Esophagus (tissue), 2 donors: ENCODE results near the gene SCUBE1. TPM values are rescaled to one million over a fixed set of nuclear protein-coding genes. Genes with fewer than 3 reads are reported as not detected.

Experiments used
- H3K27ac ChIP-seq, 2 donors: one replicate each; pipeline ENCODE4 v1.5.1; 2013; ENCODE audit warnings: low read depth in 2 of 2, mild to moderate bottlenecking in 2 of 2, inconsistent platforms in 1 of 2, low read length in 1 of 2, moderate library complexity in 1 of 2
- H3K27me3 ChIP-seq, 2 donors: one replicate each; pipeline ENCODE4 v1.6.1; 2013; ENCODE audit warnings: low read length in 2 of 2, control low read depth in 1 of 2, mild to moderate bottlenecking in 1 of 2; ENCODE audit not compliant: insufficient read depth in 2 of 2, control insufficient read depth in 1 of 2
- H3K36me3 ChIP-seq, 2 donors: one replicate each; pipeline ENCODE4 v1.6.1; 2013; ENCODE audit warnings: low read length in 1 of 2; ENCODE audit not compliant: control insufficient read depth in 2 of 2, insufficient read depth in 2 of 2
- H3K4me1 ChIP-seq, 2 donors: one replicate each; pipeline ENCODE4 v1.6.1; 2013; ENCODE audit warnings: low read length in 1 of 2; ENCODE audit not compliant: control insufficient read depth in 2 of 2, insufficient read depth in 2 of 2
- H3K4me3 ChIP-seq, 2 donors: one replicate each; pipeline ENCODE4 v1.5.1; 2013; ENCODE audit warnings: low read length in 2 of 2, mild to moderate bottlenecking in 2 of 2, low read depth in 1 of 2, moderate library complexity in 1 of 2
- H3K9me3 ChIP-seq, 2 donors: one replicate each; pipeline ENCODE4 v1.6.1; 2013; ENCODE audit warnings: mild to moderate bottlenecking in 2 of 2, low read depth in 1 of 2, low read length in 1 of 2, moderate library complexity in 1 of 2; ENCODE audit not compliant: control insufficient read depth in 2 of 2, insufficient read depth in 1 of 2
- WGBS, 2 donors: extraction: QIAGEN DNeasy Blood & Tissue Kit; methylation state at CpG; one replicate each; pipeline ENCODE4 v1.1.7; 2013; 5-methylcytosine and 5-hydroxymethylcytosine counted together
- polyA plus RNA-seq, 2 donors: library from polyadenylated mRNA; stranded (reverse); fragments of 200-250 nt; gene quantifications; one replicate each; pipeline ENCODE4 v1.2.3, GENCODE V29; 2013
- donor health status: healthy with polysubstance abuse.
- donor health status: Bipolar disorder and iron deficiency.

Gene SCUBE1
- polyA plus RNA-seq, 2 donors = 2.2 to 2.4 TPM

- 65 to 66% methylated on average over 5 of the region's 5 CpGs for WGBS, 2 donors
- no peaks in the 10 kb centered on the region for H3K27me3 ChIP-seq
- H3K36me3 ChIP-seq = no peaks in the 10 kb centered on the region
- H3K4me1 ChIP-seq = no peaks in the 10 kb centered on the region
- no peak overlapping the region for H3K27ac ChIP-seq
- H3K4me3 ChIP-seq = no peak overlapping the region
- H3K9me3 ChIP-seq = no peaks in the 10 kb centered on the region
Measured at GRCh38 chr22:43205748-43206508, 137.2 kb downstream of the SCUBE1 start.

GRCh38 chr22:43205261-43205691, 137.9 kb downstream of the SCUBE1 start:
- 87 to 88% methylated on average over 9 of the region's 9 CpGs for WGBS, 2 donors
- H3K27ac ChIP-seq = no peak overlapping the region
- H3K4me3 ChIP-seq = no peak overlapping the region
- no peaks in the 10 kb centered on the region for H3K36me3 ChIP-seq
- no peaks in the 10 kb centered on the region for H3K27me3 ChIP-seq
- no peaks in the 10 kb centered on the region for H3K9me3 ChIP-seq
- no peaks in the 10 kb centered on the region for H3K4me1 ChIP-seq

- Histone ChIP-seq H3K4me3 (no peak overlapping the region), H3K36me3 (no peaks in the 10 kb centered on the region), H3K27ac (no peak overlapping the region), H3K27me3 (no peaks in the 10 kb centered on the region), H3K4me1 (no peaks in the 10 kb centered on the region), H3K9me3 (no peaks in the 10 kb centered on the region)
- WGBS, 2 donors = 77 to 80% methylated on average over 20 of the region's 20 CpGs
Measured at GRCh38 chr22:43203471-43203981, 139.6 kb downstream of the SCUBE1 start.

- Histone ChIP-seq H3K9me3 (no peaks in the 10 kb centered on the region), H3K36me3 (no peaks in the 10 kb centered on the region), H3K4me3 (no peak overlapping the region), H3K27ac (no peak overlapping the region), H3K4me1 (no peaks in the 10 kb centered on the region), H3K27me3 (no peaks in the 10 kb centered on the region)
- 79 to 84% methylated on average over 13 of the region's 13 CpGs for WGBS, 2 donors
Measured at GRCh38 chr22:43202756-43203410, 140.3 kb downstream of the SCUBE1 start.

GRCh38 chr22:43202326-43202725, 140.8 kb downstream of the SCUBE1 start:
- Histone ChIP-seq H3K36me3 (no peaks in the 10 kb centered on the region), H3K4me1 (no peaks in the 10 kb centered on the region), H3K4me3 (no peak overlapping the region), H3K27ac (no peak overlapping the region), H3K9me3 (no peaks in the 10 kb centered on the region), H3K27me3 (no peaks in the 10 kb centered on the region)
- 90 to 92% methylated on average over 10 of the region's 10 CpGs for WGBS, 2 donors

GRCh38 chr22:43201486-43202219, 141.5 kb downstream of the SCUBE1 start:
- Histone ChIP-seq H3K9me3 (no peaks in the 10 kb centered on the region), H3K27ac (no peak overlapping the region), H3K36me3 (no peaks in the 10 kb centered on the region), H3K4me1 (no peaks in the 10 kb centered on the region), H3K4me3 (no peak overlapping the region), H3K27me3 (no peaks in the 10 kb centered on the region)
- 93 to 94% methylated on average over 26 of the region's 26 CpGs for WGBS, 2 donors

GRCh38 chr22:43200555-43200954, 142.6 kb downstream of the SCUBE1 start:
- WGBS, 2 donors = 82 to 84% methylated on average over 13 of the region's 13 CpGs

GRCh38 chr22:43200031-43200430, 143.1 kb downstream of the SCUBE1 start:
- H3K27ac ChIP-seq = no peak overlapping the region
- H3K27me3 ChIP-seq = no peaks in the 10 kb centered on the region
- H3K4me3 ChIP-seq = no peak overlapping the region
- no peaks in the 10 kb centered on the region for H3K9me3 ChIP-seq
- no peaks in the 10 kb centered on the region for H3K4me1 ChIP-seq
- WGBS, 2 donors = 84% methylated on average over 17 of the region's 17 CpGs
- no peaks in the 10 kb centered on the region for H3K36me3 ChIP-seq

More at GRCh38 chr22:43200555-43200954, 142.6 kb downstream of the SCUBE1 start:
- Histone ChIP-seq H3K27ac (no peak overlapping the region), H3K36me3 (no peaks in the 10 kb centered on the region), H3K4me3 (no peak overlapping the region), H3K4me1 (no peaks in the 10 kb centered on the region), H3K27me3 (no peaks in the 10 kb centered on the region), H3K9me3 (no peaks in the 10 kb centered on the region)

- no peaks in the 10 kb centered on the region for H3K9me3 ChIP-seq
- H3K4me3 ChIP-seq = no peak overlapping the region
- H3K27ac ChIP-seq = no peak overlapping the region
- no peaks in the 10 kb centered on the region for H3K36me3 ChIP-seq
- no peaks in the 10 kb centered on the region for H3K4me1 ChIP-seq
- 86 to 89% methylated on average over 11 of the region's 11 CpGs for WGBS, 2 donors
- no peaks in the 10 kb centered on the region for H3K27me3 ChIP-seq
Measured at GRCh38 chr22:43199541-43199940, 143.6 kb downstream of the SCUBE1 start.
